ENCODE measurements around the gene PRKAG2.
A peak's percentile ranks its signal among the peaks of the same experiment; 100 is the strongest.

Gene PRKAG2

GRCh38 chr7:151707105-151707469 lies 169.8 kb downstream of the PRKAG2 start:
- no peak overlapping the region for H2BK120ac ChIP-seq (ENCODE audit: low read depth, low read length)
- H4K91ac ChIP-seq (ENCODE audit: low read depth, low read length, poor library complexity) = no peak overlapping the region
- no peak overlapping the region for H2BK5ac ChIP-seq (ENCODE audit: low read length)
- H3K9me3 ChIP-seq (replicated peaks in 1 of 2; ENCODE audit: control insufficient read depth in 2 of 2, insufficient read depth in 1 of 2, low read depth in 1 of 2, low read length in 2 of 2) = peaks cover 0 to 10% of the 10 kb centered on the region in 2 donors
- H3K4me1 ChIP-seq (ENCODE audit: control insufficient read depth in 2 of 2, insufficient read depth in 1 of 2, low read depth in 1 of 2, low read length in 2 of 2) = peaks cover 1 to 3% of the 10 kb centered on the region in 2 donors
- H3K4ac ChIP-seq (ENCODE audit: low read length) = no peak overlapping the region
- H3K36me3 ChIP-seq (replicated peaks in 1 of 2; ENCODE audit: control insufficient read depth in 2 of 2, insufficient read depth in 2 of 2, low read length in 2 of 2) = peaks cover 0 to 2% of the 10 kb centered on the region in 2 donors
- H3K27ac ChIP-seq (replicated peaks; ENCODE audit: low read length) = no peak overlapping the region
- no peak overlapping the region for H3K4me2 ChIP-seq (ENCODE audit: insufficient read depth, low read length, poor library complexity, severe bottlenecking)
- no peak overlapping the region for H3K14ac ChIP-seq (ENCODE audit: low read length)
- H3K79me1 ChIP-seq (ENCODE audit: low read depth, low read length) = no peaks in the 10 kb centered on the region
- no peak overlapping the region for H3K18ac ChIP-seq (ENCODE audit: low read length)
- H3K9ac ChIP-seq (ENCODE audit: low read depth, low read length, poor library complexity) = no peak overlapping the region
- H2BK12ac ChIP-seq (ENCODE audit: low read length) = no peak overlapping the region
- no peak overlapping the region for H2AK5ac ChIP-seq (ENCODE audit: low read depth, low read length)
- no CpG with 5 or more reads among the region's 8 CpGs for WGBS, 2 donors (ENCODE audit: extremely low coverage in 2 of 2, insufficient read length in 2 of 2, insufficient replicate concordance in 1 of 2)
- H2BK15ac ChIP-seq (ENCODE audit: low read length) = no peak overlapping the region
- H3K4me3 ChIP-seq (ENCODE audit: low read length in 2 of 2) = no peak overlapping the region
- H2AFZ ChIP-seq (ENCODE audit: low read length) = no peak overlapping the region
- H4K8ac ChIP-seq (ENCODE audit: low read depth, low read length) = no peak overlapping the region
- no peak for DNase-seq (ENCODE audit: low spot score)
- no peaks in the 10 kb centered on the region for H3K27me3 ChIP-seq (ENCODE audit: control insufficient read depth in 3 of 3, insufficient read depth in 3 of 3, low read depth in 1 of 3, low read length in 3 of 3)
- no peak overlapping the region for H3K23ac ChIP-seq (ENCODE audit: low read depth, low read length, poor library complexity)

- Histone ChIP-seq H3K27me3 (ENCODE audit: control insufficient read depth in 3 of 3, insufficient read depth in 3 of 3, low read depth in 1 of 3, low read length in 3 of 3) (no peaks in the 10 kb centered on the region), H3K79me1 (ENCODE audit: low read depth, low read length) (no peaks in the 10 kb centered on the region), H3K4me2 (ENCODE audit: insufficient read depth, low read length, poor library complexity, severe bottlenecking) (no peak overlapping the region), H3K4me3 (ENCODE audit: low read length in 2 of 2) (no peak overlapping the region), H3K4ac (ENCODE audit: low read length) (no peak overlapping the region), H2AFZ (ENCODE audit: low read length) (no peak overlapping the region), H2BK12ac (ENCODE audit: low read length) (no peak overlapping the region), H2AK5ac (ENCODE audit: low read depth, low read length) (no peak overlapping the region), H4K91ac (ENCODE audit: low read depth, low read length, poor library complexity) (no peak overlapping the region), H2BK15ac (ENCODE audit: low read length) (no peak overlapping the region), H3K4me1 (ENCODE audit: control insufficient read depth in 2 of 2, insufficient read depth in 1 of 2, low read depth in 1 of 2, low read length in 2 of 2) (peaks cover 1 to 2% of the 10 kb centered on the region in 2 donors), H2BK120ac (ENCODE audit: low read depth, low read length) (no peak overlapping the region), H3K36me3 (replicated peaks in 1 of 2; ENCODE audit: control insufficient read depth in 2 of 2, insufficient read depth in 2 of 2, low read length in 2 of 2) (peaks cover 0 to 2% of the 10 kb centered on the region in 2 donors), H3K14ac (ENCODE audit: low read length) (no peak overlapping the region), H3K9me3 (replicated peaks in 1 of 2; ENCODE audit: control insufficient read depth in 2 of 2, insufficient read depth in 1 of 2, low read depth in 1 of 2, low read length in 2 of 2) (peaks cover 0 to 10% of the 10 kb centered on the region in 2 donors), H3K18ac (ENCODE audit: low read length) (no peak overlapping the region), H3K23ac (ENCODE audit: low read depth, low read length, poor library complexity) (no peak overlapping the region), H3K27ac (replicated peaks; ENCODE audit: low read length) (no peak overlapping the region), H2BK5ac (ENCODE audit: low read length) (no peak overlapping the region), H3K9ac (ENCODE audit: low read depth, low read length, poor library complexity) (no peak overlapping the region), H4K8ac (ENCODE audit: low read depth, low read length) (no peak overlapping the region)
- no CpG with 5 or more reads among the region's 15 CpGs for WGBS, 2 donors (ENCODE audit: extremely low coverage in 2 of 2, insufficient read length in 2 of 2, insufficient replicate concordance in 1 of 2)
- DNase-seq (ENCODE audit: low spot score) = no peak
These were observed 170.4 kb downstream of the PRKAG2 start for GRCh38 chr7:151706277-151707104.

DNA sequence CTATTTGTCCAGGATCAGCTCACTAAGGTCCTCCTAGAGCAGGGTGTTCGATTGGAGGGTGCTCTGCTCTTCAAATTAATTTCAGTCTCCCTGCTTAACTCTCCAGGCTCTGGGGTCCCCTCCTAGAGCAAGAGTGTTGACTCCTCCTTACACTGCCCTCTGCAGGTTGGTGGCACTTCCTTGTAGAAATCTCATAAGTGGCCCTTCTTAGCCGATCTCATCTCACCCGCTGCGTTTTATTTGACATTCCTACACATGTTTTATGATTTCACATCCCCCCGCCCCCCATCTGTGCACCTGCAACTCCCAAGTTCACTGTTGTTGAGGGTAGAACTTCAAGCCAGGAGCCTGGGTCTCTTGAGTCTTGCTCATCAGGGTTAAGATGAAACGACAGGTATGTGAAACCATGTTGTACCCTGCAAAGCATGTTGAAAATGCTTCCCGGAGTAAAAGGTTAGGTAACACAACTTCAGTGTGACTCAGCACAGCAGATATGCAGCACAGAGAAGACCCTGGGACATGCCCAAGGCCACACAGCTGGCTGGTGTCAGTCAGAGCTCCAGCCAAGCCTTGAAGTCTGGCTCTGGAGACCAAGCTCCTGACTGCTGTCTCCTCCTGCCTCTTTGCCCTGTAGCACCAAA lies 171.2 kb downstream of the PRKAG2 start:
- DNase-seq (ENCODE audit: low spot score) = peak; percentile 43
- Histone ChIP-seq H3K4me3 (ENCODE audit: low read length in 2 of 2) (no peak overlapping the region), H2BK15ac (ENCODE audit: low read length) (no peak overlapping the region), H4K8ac (ENCODE audit: low read depth, low read length) (no peak overlapping the region), H3K23ac (ENCODE audit: low read depth, low read length, poor library complexity) (no peak overlapping the region), H3K27me3 (ENCODE audit: control insufficient read depth in 3 of 3, insufficient read depth in 3 of 3, low read depth in 1 of 3, low read length in 3 of 3) (no peaks in the 10 kb centered on the region), H4K91ac (ENCODE audit: low read depth, low read length, poor library complexity) (no peak overlapping the region), H3K4ac (ENCODE audit: low read length) (no peak overlapping the region), H3K14ac (ENCODE audit: low read length) (no peak overlapping the region), H3K9ac (ENCODE audit: low read depth, low read length, poor library complexity) (no peak overlapping the region), H3K4me2 (ENCODE audit: insufficient read depth, low read length, poor library complexity, severe bottlenecking) (peak overlapping the region; percentile 35), H2BK12ac (ENCODE audit: low read length) (no peak overlapping the region), H2BK120ac (ENCODE audit: low read depth, low read length) (no peak overlapping the region), H3K79me1 (ENCODE audit: low read depth, low read length) (no peaks in the 10 kb centered on the region), H3K18ac (ENCODE audit: low read length) (no peak overlapping the region), H3K36me3 (replicated peaks in 1 of 2; ENCODE audit: control insufficient read depth in 2 of 2, insufficient read depth in 2 of 2, low read length in 2 of 2) (peaks cover 0 to 2% of the 10 kb centered on the region in 2 donors), H2AFZ (ENCODE audit: low read length) (peak overlapping the region; percentile 46), H2BK5ac (ENCODE audit: low read length) (no peak overlapping the region), H2AK5ac (ENCODE audit: low read depth, low read length) (no peak overlapping the region), H3K27ac (replicated peaks; ENCODE audit: low read length) (no peak overlapping the region), H3K4me1 (ENCODE audit: control insufficient read depth in 2 of 2, insufficient read depth in 1 of 2, low read depth in 1 of 2, low read length in 2 of 2) (peaks cover 1 to 2% of the 10 kb centered on the region in 2 donors), H3K9me3 (replicated peaks in 1 of 2; ENCODE audit: control insufficient read depth in 2 of 2, insufficient read depth in 1 of 2, low read depth in 1 of 2, low read length in 2 of 2) (peaks cover 0 to 10% of the 10 kb centered on the region in 2 donors)
- no CpG with 5 or more reads among the region's 7 CpGs for WGBS, 2 donors (ENCODE audit: extremely low coverage in 2 of 2, insufficient read length in 2 of 2, insufficient replicate concordance in 1 of 2)

DNA sequence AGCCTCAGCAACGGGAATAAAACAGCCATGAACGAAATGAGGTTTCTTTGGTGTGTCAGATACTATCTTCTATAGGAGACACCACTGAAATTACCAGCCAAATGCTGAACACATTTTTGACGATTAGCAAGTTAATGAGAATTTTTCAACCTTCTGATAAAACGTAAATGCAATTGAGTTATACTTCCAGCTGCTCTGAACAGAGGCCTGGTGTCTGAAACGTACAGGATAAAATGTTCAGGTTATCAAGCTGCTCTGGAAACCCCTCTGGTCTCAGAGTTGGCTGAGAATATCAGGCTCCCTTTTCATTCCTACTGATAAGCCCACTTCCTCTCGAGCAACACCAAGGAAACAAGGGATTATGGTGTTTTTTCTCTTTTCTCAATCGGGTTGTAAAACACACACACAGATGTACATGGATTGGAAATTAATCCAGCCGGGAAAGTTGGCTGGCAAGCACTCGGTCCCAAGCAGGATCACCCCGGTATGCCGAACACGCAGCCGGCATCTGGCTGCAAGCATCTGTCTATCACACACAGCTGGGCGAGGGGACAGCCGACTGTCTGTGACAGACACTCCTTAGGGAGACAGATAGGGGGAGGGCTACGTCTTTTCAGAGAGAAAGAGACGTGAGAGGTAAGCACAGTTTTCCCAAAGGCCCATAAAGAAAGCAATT lies 171.8 kb downstream of the PRKAG2 start:
- no peak overlapping the region for H4K8ac ChIP-seq (ENCODE audit: low read depth, low read length)
- H3K9ac ChIP-seq (ENCODE audit: low read depth, low read length, poor library complexity) = no peak overlapping the region
- no CpG with 5 or more reads among the region's 17 CpGs for WGBS, 2 donors (ENCODE audit: extremely low coverage in 2 of 2, insufficient read length in 2 of 2, insufficient replicate concordance in 1 of 2)
- H3K4me1 ChIP-seq (ENCODE audit: control insufficient read depth in 2 of 2, insufficient read depth in 1 of 2, low read depth in 1 of 2, low read length in 2 of 2) = peaks cover 1 to 2% of the 10 kb centered on the region in 2 donors
- no peaks in the 10 kb centered on the region for H3K79me1 ChIP-seq (ENCODE audit: low read depth, low read length)
- H2BK120ac ChIP-seq (ENCODE audit: low read depth, low read length) = no peak overlapping the region
- no peak overlapping the region for H2BK15ac ChIP-seq (ENCODE audit: low read length)
- no peak overlapping the region for H3K4me3 ChIP-seq (ENCODE audit: low read length in 2 of 2)
- H3K9me3 ChIP-seq (replicated peaks in 1 of 2; ENCODE audit: control insufficient read depth in 2 of 2, insufficient read depth in 1 of 2, low read depth in 1 of 2, low read length in 2 of 2) = peaks cover 0 to 10% of the 10 kb centered on the region in 2 donors
- no peak for DNase-seq (ENCODE audit: low spot score)
- H2BK5ac ChIP-seq (ENCODE audit: low read length) = no peak overlapping the region
- peaks cover 0 to 2% of the 10 kb centered on the region in 2 donors for H3K36me3 ChIP-seq (replicated peaks in 1 of 2; ENCODE audit: control insufficient read depth in 2 of 2, insufficient read depth in 2 of 2, low read length in 2 of 2)
- no peak overlapping the region for H3K4ac ChIP-seq (ENCODE audit: low read length)
- peak overlapping the region; percentile 46 for H2AFZ ChIP-seq (ENCODE audit: low read length)
- H2AK5ac ChIP-seq (ENCODE audit: low read depth, low read length) = no peak overlapping the region
- H2BK12ac ChIP-seq (ENCODE audit: low read length) = no peak overlapping the region
- H4K91ac ChIP-seq (ENCODE audit: low read depth, low read length, poor library complexity) = no peak overlapping the region
- no peak overlapping the region for H3K18ac ChIP-seq (ENCODE audit: low read length)
- H3K23ac ChIP-seq (ENCODE audit: low read depth, low read length, poor library complexity) = no peak overlapping the region
- H3K4me2 ChIP-seq (ENCODE audit: insufficient read depth, low read length, poor library complexity, severe bottlenecking) = peak overlapping the region; percentile 35
- no peaks in the 10 kb centered on the region for H3K27me3 ChIP-seq (ENCODE audit: control insufficient read depth in 3 of 3, insufficient read depth in 3 of 3, low read depth in 1 of 3, low read length in 3 of 3)
- no peak overlapping the region for H3K14ac ChIP-seq (ENCODE audit: low read length)
- no peak overlapping the region for H3K27ac ChIP-seq (replicated peaks; ENCODE audit: low read length)
